Right lobe of liver (tissue), 4 donors: ENCODE measurements around the gene FEV.

ENCODE experiments used
- CTCF ChIP-seq, 4 donors: fragments of 200-600 bp in 3 of 4; fragments of 450-650 bp in 1 of 4; IDR thresholded peaks; one replicate each; pipeline versions ENCODE4 v1.5.1 to v1.8.0; 2016 to 2022; ENCODE audit warnings: antibody characterized with exemption in 4 of 4, mild to moderate bottlenecking in 2 of 4
- POLR2A ChIP-seq: fragments of 450-650 bp; IDR thresholded peaks from one replicate; pipeline ENCODE4 v1.6.1; 2017; ENCODE audit warnings: antibody characterized with exemption, mild to moderate bottlenecking
- donor health status: DM: no; HTN: no; CAD: no.
- donor health status: DM: no; HTN: no; CAD: no.
- donor health status: DM: no; HTN: yes; CAD: no.

- TF ChIP-seq CTCF (IDR thresholded peaks at IDR 0.05) (no peak), POLR2A (no peak)
Measured at GRCh38 chr2:219017201-219017931, 32.4 kb upstream of the FEV start.
